AG10803 (cell line): ENCODE data around the gene CRABP1.

Experiments used
- DNase-seq: peaks from one replicate; pipeline ENCODE4 v3.0.0; 2010; ENCODE audit warnings: low read depth
- H3K4me3 ChIP-seq: 2 replicates; pipeline ENCODE4 v1.5.1; 2011; ENCODE audit warnings: mild to moderate bottlenecking, low read length, control low read depth
- CTCF ChIP-seq: conservative IDR thresholded peaks from 2 replicates; pipeline ENCODE4 v1.5.1; 2011; ENCODE audit warnings: mild to moderate bottlenecking, low read length, control low read depth, inconsistent platforms

Gene CRABP1

GRCh38 chr15:78312536-78312935 is 27.6 kb upstream of the CRABP1 start:
- TF ChIP-seq CTCF = no peak
- no peak for DNase-seq
- H3K4me3 ChIP-seq = no peak overlapping the region

- H3K4me3 ChIP-seq = no peak overlapping the region
- no peak for DNase-seq
- no peak for TF ChIP-seq CTCF
Measured at GRCh38 chr15:78312957-78313356, 27.2 kb upstream of the CRABP1 start.

- no peak for DNase-seq
- H3K4me3 ChIP-seq = no peak overlapping the region
- TF ChIP-seq CTCF = no peak
Measured at GRCh38 chr15:78313383-78313782, 26.8 kb upstream of the CRABP1 start.

DNA sequence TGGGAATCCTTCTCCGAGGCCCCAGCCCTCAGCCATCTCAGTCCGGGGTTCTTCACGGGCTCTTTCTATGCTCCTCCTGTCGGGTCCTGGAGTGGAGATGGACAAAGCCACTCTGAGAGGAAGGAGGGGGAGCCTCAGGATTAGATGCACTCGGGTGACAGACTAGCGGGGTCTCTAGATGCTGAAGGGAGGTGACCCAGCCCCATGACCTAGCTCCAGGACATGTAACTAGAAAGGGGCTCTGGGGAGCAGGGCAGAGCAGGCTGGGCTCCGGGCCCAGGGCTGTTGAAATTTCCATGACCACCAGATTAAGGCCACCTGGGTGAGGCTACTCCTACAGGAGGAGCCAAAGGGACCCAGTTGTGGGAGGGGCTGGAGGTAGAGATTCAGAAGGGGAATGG is 26.0 kb upstream of the CRABP1 start:
- no peak overlapping the region for H3K4me3 ChIP-seq
- no peak for TF ChIP-seq CTCF
- no peak for DNase-seq

GRCh38 chr15:78315686-78316282 is 24.4 kb upstream of the CRABP1 start:
- H3K4me3 ChIP-seq = no peak overlapping the region
- no peak for DNase-seq
- TF ChIP-seq CTCF = peak; percentile 39

DNA sequence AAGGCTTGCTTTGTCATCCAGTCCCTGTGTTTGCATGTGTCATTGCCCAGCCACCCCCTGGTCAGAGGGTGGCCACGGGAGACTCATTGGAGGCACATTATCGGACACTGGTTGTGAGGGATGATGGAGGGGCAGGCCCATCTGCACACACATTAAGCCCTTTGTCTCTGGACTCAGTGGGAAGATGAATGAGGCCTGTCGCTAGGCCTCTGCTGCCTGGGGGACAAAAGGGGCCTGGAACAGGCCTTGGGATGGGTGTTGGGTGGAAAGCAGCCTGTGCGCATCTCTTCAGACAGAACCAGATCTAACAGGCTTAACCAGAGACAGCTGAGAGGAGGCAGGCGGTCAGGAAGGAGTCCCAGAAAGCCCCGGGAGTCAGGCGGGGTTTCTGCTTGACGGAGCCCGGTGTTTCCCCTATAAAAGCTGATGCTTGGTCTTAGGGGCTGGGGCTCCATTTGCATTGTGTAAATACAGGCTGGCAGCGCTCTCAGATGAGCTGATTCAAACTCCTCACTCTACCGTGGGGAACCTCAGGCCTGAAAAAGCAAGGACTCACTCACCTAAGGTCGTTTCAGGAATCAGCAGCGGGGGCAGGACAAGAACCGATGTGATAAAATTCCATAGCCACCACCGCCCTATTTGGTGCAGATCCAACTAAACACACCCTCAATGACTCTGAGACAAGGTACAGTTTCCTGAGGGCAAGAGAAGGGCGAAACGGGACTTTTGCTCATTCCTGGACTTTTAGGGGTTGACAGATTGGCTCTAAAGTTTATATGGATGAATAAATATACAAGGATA is 23.7 kb upstream of the CRABP1 start:
- H3K4me3 ChIP-seq = no peak overlapping the region
- no peak for DNase-seq
- TF ChIP-seq CTCF = no peak

DNA sequence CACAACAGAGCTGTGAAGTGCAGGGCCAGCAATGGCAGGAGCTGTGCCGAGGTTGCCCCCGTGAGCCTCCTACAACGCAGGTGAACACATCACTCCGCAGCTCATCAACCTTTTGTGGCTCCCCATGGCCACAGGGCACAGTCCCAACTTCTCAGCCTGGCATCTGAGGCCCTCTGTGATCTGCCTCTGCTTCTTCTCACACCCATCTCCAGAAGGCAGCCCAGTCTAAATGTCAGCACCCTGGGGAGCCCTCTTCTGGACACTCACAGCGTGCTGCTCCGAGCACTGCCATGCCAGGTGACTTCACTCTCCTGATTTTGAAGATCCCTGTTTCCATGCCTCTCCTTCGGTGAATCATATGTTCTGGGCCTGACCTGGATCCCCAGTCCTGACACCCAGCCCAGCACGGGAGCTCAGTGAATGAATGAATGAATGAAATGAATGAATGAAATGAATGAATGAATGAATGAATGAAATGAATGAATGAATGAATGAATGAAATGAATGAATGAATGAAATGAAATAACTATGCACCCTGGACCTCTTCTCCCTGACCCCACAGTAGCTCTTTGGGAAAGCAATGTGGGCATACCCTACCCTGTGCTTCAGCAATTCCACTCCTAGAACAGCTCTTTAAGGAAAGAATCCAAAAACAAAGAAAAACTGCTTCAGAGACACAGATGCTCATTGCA is 22.9 kb upstream of the CRABP1 start:
- H3K4me3 ChIP-seq = no peak overlapping the region
- DNase-seq = no peak
- TF ChIP-seq CTCF = peak; percentile 9; the same call in 1 of the 2 replicates
